OCI-LY3 (cell line): ENCODE data around the gene BTBD19.

Source experiments
- CTCF ChIP-seq: fragments of 200-600, 300-600 bp; sonication (generic); IDR thresholded peaks from 2 replicates; pipeline ENCODE4 v1.5.1; 2014; ENCODE audit warnings: antibody characterized with exemption, low read length, low read depth
- EZH2phosphoT487 ChIP-seq: fragments of 200-600 bp; shearing (Covaris generic); IDR thresholded peaks from 2 replicates; pipeline ENCODE4 v1.6.1; 2018; ENCODE audit warnings: antibody characterized with exemption, mixed run types, low read depth

GRCh38 chr1:44786138-44786840 lies 22.0 kb upstream of the BTBD19 start:
- TF ChIP-seq CTCF, result peak; percentile 78
- TF ChIP-seq EZH2phosphoT487, result no peak
